Daoy (cell line): Measurements from ENCODE around the gene SREBF2. TPM values are rescaled to one million over a fixed set of nuclear protein-coding genes. Genes with fewer than 3 reads are reported as not detected.

Source experiments
- DNase-seq: peaks from one replicate; pipeline ENCODE4 v3.0.0-alpha.2; 2015; ENCODE audit warnings: low read depth
- total RNA-seq: library from RNA; depleted of rRNA; stranded (reverse); fragments of >200 nt; shearing (Covaris generic); gene quantifications from 2 replicates; pipeline ENCODE4 v1.2.3, GENCODE V29; 2014

The SREBF2 gene
- total RNA-seq, 1 experiment from 2014 or later: 20.5 TPM

- DNase-seq: no peak
These were observed 89.4 kb downstream of the SREBF2 start for GRCh38 chr22:41922328-41922727.

- no peak for DNase-seq
These were observed 90.2 kb downstream of the SREBF2 start for GRCh38 chr22:41922940-41923594.

GRCh38 chr22:41923595-41924276, 90.8 kb downstream of the SREBF2 start:
- DNase-seq: no peak

- DNase-seq: peak; percentile 77
These were observed 93.0 kb downstream of the SREBF2 start for GRCh38 chr22:41925783-41926460.

- DNase-seq: no peak
These were observed 94.9 kb downstream of the SREBF2 start for GRCh38 chr22:41927813-41928212.

- no peak for DNase-seq
These were observed 95.9 kb downstream of the SREBF2 start for GRCh38 chr22:41928593-41929417.

GRCh38 chr22:41929418-41929810, 96.5 kb downstream of the SREBF2 start:
- no peak for DNase-seq

- no peak for DNase-seq
These were observed 98.9 kb downstream of the SREBF2 start for GRCh38 chr22:41931701-41932269.

GRCh38 chr22:41932353-41932752, 99.4 kb downstream of the SREBF2 start:
- no peak for DNase-seq

GRCh38 chr22:41933411-41934177, 100.7 kb downstream of the SREBF2 start:
- DNase-seq: no peak

- no peak for DNase-seq
These were observed 101.5 kb downstream of the SREBF2 start for GRCh38 chr22:41934284-41935014.

GRCh38 chr22:41935015-41935351, 102.1 kb downstream of the SREBF2 start:
- DNase-seq: no peak

- no peak for DNase-seq
These were observed 102.6 kb downstream of the SREBF2 start for GRCh38 chr22:41935509-41935908.

GRCh38 chr22:41936894-41937169, 103.9 kb downstream of the SREBF2 start:
- no peak for DNase-seq

GRCh38 chr22:41939981-41940831, 107.3 kb downstream of the SREBF2 start:
- DNase-seq: peak; percentile 26

GRCh38 chr22:41940832-41941765, 108.2 kb downstream of the SREBF2 start:
- DNase-seq: peak; percentile 81

GRCh38 chr22:41943661-41944209, 110.8 kb downstream of the SREBF2 start:
- DNase-seq: no peak
